Ovary (tissue), 9 donors: ENCODE measurements around the gene NT5C1A. TPM values are rescaled to one million over a fixed set of nuclear protein-coding genes. Genes with fewer than 3 reads are reported as not detected.
A peak's percentile ranks its signal among the peaks of the same experiment; 100 is the strongest.

Source experiments
- DNase-seq, 5 donors: peaks; one replicate each; pipeline ENCODE4 v3.0.0-alpha.2; 2019 to 2020
- H3K27ac ChIP-seq, 2 donors: fragments of 200-600 bp; one replicate each; pipeline versions ENCODE4 v1.5.1 to v1.8.0; 2019 to 2022
- H3K27me3 ChIP-seq: fragments of 200-600 bp; one replicate; pipeline ENCODE4 v1.8.0; 2022
- H3K36me3 ChIP-seq: fragments of 200-600 bp; sonication (generic); one replicate; pipeline ENCODE4 v1.5.1; 2019
- H3K4me1 ChIP-seq: one replicate; pipeline ENCODE4 v1.8.1; 2013; ENCODE audit warnings: mild to moderate bottlenecking, moderate library complexity; ENCODE audit not compliant: insufficient read depth
- H3K4me3 ChIP-seq: fragments of 200-600 bp; sonication (generic); one replicate; pipeline ENCODE4 v1.5.1; 2017
- H3K9me3 ChIP-seq, 2 donors: fragments of 200-600 bp in 1 of 2; sonication (generic) in 1 of 2; one replicate each; pipeline versions ENCODE4 v1.5.1 to v1.8.1; 2013 to 2019; ENCODE audit warnings: mild to moderate bottlenecking in 1 of 2, moderate library complexity in 1 of 2
- EP300 ChIP-seq: sonication (generic); formaldehyde crosslinking; IDR thresholded peaks from one replicate; pipeline ENCODE4 v1.6.1; 2017; ENCODE audit warnings: antibody characterized with exemption
- POLR2A ChIP-seq: fragments of 450-650 bp; IDR thresholded peaks from one replicate; pipeline ENCODE4 v1.6.1; 2017; ENCODE audit warnings: antibody characterized with exemption, mild to moderate bottlenecking, moderate library complexity
- WGBS, 3 donors: extraction: QIAGEN DNeasy Blood & Tissue Kit in 1 of 3; methylation state at CpG; one replicate each; pipeline versions ENCODE4 v1.1.5 to v1.1.7; 2013 to 2017; 5-methylcytosine and 5-hydroxymethylcytosine counted together
- intact Hi-C, 4 donors: fragments of 100-400 bp; cut with DNase I; formaldehyde crosslinking; loops; one replicate each; pipeline versions ENCODE4 v1.11.0 to v1.15.1; 2022 to 2023
- polyA plus RNA-seq, 2 donors: library from polyadenylated mRNA; stranded (reverse); fragments of 200-250 nt in 1 of 2; fragments of 350-450 nt in 1 of 2; fragmentation: Illumina TruSeq in 1 of 2; extraction: RNeasy Lipid Tissue Mini Kit (QIAGEN cat#74804) in 1 of 2; gene quantifications; one replicate each; pipeline ENCODE4 v1.2.3, GENCODE V29; 2013 to 2014
- total RNA-seq, 7 donors: library from RNA; depleted of rRNA in 2 of 7; stranded (reverse); fragments of >200 nt in 2 of 7; fragmentation: NEBNext Ultra II Directional in 3 of 7; extraction: Animal tissue kit (Norgen Biotek cat#: 25700) in 3 of 7; gene quantifications; one replicate each; pipeline versions ENCODE4 v1.1.0 to v1.2.4, GENCODE V29; 2016 to 2023
- TF ChIP-seq, protein P1 (sequence below), 3 donors: fragments of 450-650 bp in 2 of 3; fragments of 200-600 bp in 1 of 3; IDR thresholded peaks; one replicate each; pipeline versions ENCODE4 v1.5.1 to v1.8.0; 2016 to 2022; ENCODE audit warnings: antibody characterized with exemption in 3 of 3, mild to moderate bottlenecking in 1 of 3
- donor health status: DM: no; HTN: no; CAD: no; lungs with moderate emphysema.
- donor health status: DM: no; HTN: no; CAD: no.
- donor health status: Bipolar disorder and iron deficiency.
- donor health status: DM: yes; HTN: yes; CAD: no.
- donor health status: DM: no; HTN: no; CAD: no.
- donor health status: DM: yes; HTN: yes; CAD: no.

The NT5C1A gene
- total and polyA plus RNA-seq, 9 donors = 0.15 to 2.4 (median 1.5) TPM; not detected in 2

DNA sequence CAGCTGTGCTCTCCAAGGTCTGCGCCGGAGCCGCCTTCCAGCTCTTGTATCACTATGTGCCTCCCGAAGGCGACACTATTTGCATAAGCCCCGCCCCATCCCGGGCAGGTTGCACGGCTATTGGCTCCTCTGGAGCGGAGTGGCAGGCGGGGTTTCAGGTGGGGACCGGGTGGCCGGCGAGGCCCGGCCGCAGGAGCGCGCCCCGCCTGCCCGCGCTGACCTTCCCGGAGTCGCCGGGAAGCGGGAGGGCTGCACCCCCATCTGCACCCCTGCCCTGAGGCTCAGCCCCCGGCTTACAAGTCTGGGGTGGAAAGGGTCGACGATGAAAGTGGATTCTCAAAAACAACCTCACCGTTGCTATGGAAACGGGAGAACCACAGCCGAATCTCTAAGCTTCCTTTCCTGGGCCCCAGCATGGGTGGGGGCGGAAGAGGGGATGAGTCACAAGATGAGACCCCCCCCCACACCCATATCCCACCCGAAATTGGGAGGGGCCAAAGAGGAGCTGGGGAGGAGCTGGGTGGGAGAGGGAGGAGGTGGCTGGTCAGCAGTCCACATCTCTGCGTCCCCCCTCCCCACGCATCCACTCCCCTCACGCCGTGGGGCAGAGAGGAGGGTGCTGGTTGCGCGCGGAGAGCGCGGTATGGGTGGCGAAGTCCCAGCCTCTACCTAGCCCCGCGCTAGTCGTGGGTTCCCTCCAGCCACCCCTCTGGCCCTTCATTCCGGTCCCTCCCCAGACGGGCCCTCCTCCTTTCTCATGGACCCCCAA is 19.7 kb upstream of the NT5C1A start, which contains the start of gene HPCAL4:
Gene HPCAL4 (minus strand): TSS at position 51 of the 769 bp plus-strand sequence. CDS start 6,830 bp downstream, outside the sequence.
- Histone ChIP-seq H3K27ac (peak within 1 kb of the TSS in 1 of 2 donors; percentile 26), H3K4me3 (peak within 1 kb of the TSS; percentile 36), H3K4me1 (peaks cover 6% of the 10 kb centered on the region), H3K36me3 (no peaks in the 10 kb centered on the region), H3K9me3 (no peaks in the 10 kb centered on the region), H3K27me3 (no peaks in the 10 kb centered on the region)
- 0 to 1% (median 1%) methylated on average over 46 to 47 of the region's 47 CpGs for WGBS, 3 donors
- intact Hi-C loops = no loop called here
- peak; percentile 90 to 96 (median 95) for DNase-seq
- TF ChIP-seq POLR2A = peak; percentile 73
- no peak for TF ChIP-seq EP300
- TF ChIP-seq, protein P1, sequence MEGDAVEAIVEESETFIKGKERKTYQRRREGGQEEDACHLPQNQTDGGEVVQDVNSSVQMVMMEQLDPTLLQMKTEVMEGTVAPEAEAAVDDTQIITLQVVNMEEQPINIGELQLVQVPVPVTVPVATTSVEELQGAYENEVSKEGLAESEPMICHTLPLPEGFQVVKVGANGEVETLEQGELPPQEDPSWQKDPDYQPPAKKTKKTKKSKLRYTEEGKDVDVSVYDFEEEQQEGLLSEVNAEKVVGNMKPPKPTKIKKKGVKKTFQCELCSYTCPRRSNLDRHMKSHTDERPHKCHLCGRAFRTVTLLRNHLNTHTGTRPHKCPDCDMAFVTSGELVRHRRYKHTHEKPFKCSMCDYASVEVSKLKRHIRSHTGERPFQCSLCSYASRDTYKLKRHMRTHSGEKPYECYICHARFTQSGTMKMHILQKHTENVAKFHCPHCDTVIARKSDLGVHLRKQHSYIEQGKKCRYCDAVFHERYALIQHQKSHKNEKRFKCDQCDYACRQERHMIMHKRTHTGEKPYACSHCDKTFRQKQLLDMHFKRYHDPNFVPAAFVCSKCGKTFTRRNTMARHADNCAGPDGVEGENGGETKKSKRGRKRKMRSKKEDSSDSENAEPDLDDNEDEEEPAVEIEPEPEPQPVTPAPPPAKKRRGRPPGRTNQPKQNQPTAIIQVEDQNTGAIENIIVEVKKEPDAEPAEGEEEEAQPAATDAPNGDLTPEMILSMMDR (IDR thresholded peaks at IDR 0.05) = no peak

DNA sequence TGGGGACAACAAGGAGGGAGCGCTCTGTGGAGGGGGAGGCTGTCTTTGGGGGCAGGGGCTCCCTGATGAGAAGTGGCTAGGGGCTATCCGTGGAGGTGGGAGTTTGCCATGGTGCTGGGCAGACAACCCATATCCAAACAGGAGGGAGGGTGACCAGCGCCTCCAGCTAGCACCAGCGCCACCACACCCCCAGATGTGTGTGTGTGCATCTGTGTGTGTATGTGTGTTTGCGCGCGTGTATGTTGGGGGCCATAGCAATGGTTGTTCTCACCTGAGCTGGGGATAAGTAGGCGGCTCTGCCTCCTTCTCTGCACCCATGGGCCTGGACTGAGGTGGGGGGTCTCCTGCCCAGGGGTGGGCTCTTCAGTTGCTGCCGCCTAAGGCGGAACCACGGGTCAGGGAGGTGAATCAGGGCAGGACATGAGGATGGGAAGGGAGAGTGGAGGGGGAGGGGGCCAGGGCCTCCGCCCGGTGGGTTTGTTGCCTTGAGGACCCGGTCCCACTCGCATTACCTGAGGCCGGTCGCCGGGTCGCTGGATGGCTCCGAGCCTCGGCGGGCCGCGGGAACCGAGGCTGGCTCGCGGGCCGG is 19.0 kb upstream of the NT5C1A start:
- DNase-seq = peak in 2 of 5 donors; percentile 24 to 31
- no peak overlapping the region for H3K27ac ChIP-seq
- intact Hi-C loops = no loop called here
- no peaks in the 10 kb centered on the region for H3K36me3 ChIP-seq
- H3K9me3 ChIP-seq = no peaks in the 10 kb centered on the region
- H3K27me3 ChIP-seq = no peaks in the 10 kb centered on the region
- H3K4me1 ChIP-seq = peaks cover 6% of the 10 kb centered on the region
- TF ChIP-seq POLR2A = peak; percentile 72
- TF ChIP-seq, protein P1 (IDR thresholded peaks at IDR 0.05) = no peak
- WGBS, 3 donors = 19 to 23% (median 23%) methylated on average over 28 of the region's 28 CpGs
- peak overlapping the region; percentile 36 for H3K4me3 ChIP-seq

DNA sequence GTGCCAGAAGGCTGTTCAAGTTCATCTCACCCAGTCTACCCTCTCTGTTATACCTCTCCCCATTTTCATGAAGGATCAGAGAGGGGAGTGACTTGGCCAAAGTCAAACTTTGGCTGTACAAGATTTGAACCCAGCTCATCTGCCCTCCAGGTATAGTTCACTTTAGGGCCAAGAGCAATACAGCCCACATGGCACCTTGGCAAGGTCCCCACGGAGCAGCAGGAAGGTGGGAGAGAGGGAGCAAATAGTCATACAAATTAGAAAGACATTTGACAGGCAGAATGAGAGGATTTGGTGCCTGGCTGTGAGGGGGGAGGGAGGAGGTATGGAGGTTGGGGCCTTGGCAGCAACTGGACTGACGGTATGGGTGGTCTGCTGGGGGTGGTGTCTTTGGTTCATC is 18.3 kb upstream of the NT5C1A start:
- no peaks in the 10 kb centered on the region for H3K36me3 ChIP-seq
- TF ChIP-seq EP300 = no peak
- TF ChIP-seq, protein P1 (IDR thresholded peaks at IDR 0.05) = no peak
- TF ChIP-seq POLR2A = no peak
- H3K27ac ChIP-seq = no peak overlapping the region
- peaks cover 6% of the 10 kb centered on the region for H3K4me1 ChIP-seq
- no peak for DNase-seq
- no peak overlapping the region for H3K4me3 ChIP-seq
- H3K27me3 ChIP-seq = no peaks in the 10 kb centered on the region
- H3K9me3 ChIP-seq = no peaks in the 10 kb centered on the region
- intact Hi-C loops = no loop called here
- WGBS, 3 donors = 48 to 73% (median 60%) methylated on average over 2 of the region's 2 CpGs

DNA sequence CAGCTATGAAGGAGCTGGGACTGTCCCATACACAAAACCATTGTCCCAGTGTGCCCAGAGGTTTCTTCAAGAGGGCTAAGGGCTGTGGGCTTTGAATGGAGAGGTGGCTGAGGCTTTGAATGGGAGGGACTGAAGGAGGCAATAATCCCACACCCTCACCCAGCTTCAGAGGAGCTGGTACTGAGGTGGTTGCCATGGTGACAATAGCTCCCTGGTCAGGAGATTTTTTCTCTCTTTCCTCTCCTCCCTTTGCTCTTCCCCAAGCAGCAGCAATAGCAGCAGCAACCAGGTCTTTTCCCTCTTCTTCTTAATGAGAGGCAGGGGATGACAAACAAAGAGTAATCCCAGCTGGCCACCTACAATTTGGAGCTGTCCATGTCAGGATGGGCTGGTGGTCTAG is 17.7 kb upstream of the NT5C1A start:
- Histone ChIP-seq H3K4me3 (no peak overlapping the region), H3K27me3 (no peaks in the 10 kb centered on the region), H3K4me1 (peaks cover 6% of the 10 kb centered on the region), H3K9me3 (no peaks in the 10 kb centered on the region), H3K36me3 (no peaks in the 10 kb centered on the region), H3K27ac (no peak overlapping the region)
- TF ChIP-seq POLR2A (no peak), EP300 (no peak)
- TF ChIP-seq, protein P1 (IDR thresholded peaks at IDR 0.05) = no peak
- no peak for DNase-seq
- intact Hi-C loops = loop anchor here in 1 of 4 donors (10.0 kb wide), 1 partner anchor 1415 kb away; no protein-coding TSS in a partner anchor
